ENCODE results near the gene TEX38.

GRCh38 chr1:46655848-46656247 lies 15.8 kb upstream of the TEX38 start:
- TF ChIP-seq EZH2 (IDR thresholded peaks at IDR 0.05; ENCODE audit: borderline replicate concordance, insufficient read depth, low read depth, low read length, poor library complexity, severe bottlenecking) = no peak
- TF ChIP-seq CTCF (IDR thresholded peaks at IDR 0.05) = no peak

Measured in B cell (primary cell).